ENCODE measurements around the gene LMNA. TPM values are rescaled to one million over a fixed set of nuclear protein-coding genes. Genes with fewer than 3 reads are reported as not detected.
A peak's percentile ranks its signal among the peaks of the same experiment; 100 is the strongest.
"Not testable (repeated sequence)": the region's sequence is repeated elsewhere in the genome, so short reads cannot be mapped to it uniquely, and the experiment has no call there.

Gene LMNA
- total and polyA plus RNA-seq, 9 donors: 50.1 to 609 (median 360) TPM

GRCh38 chr1:156113282-156113950, 1.1 kb upstream of the LMNA start:
- Histone ChIP-seq H3K36me3 (no peaks in the 10 kb centered on the region), H3K4me3 (no peak overlapping the region), H3K9me3 (no peaks in the 10 kb centered on the region), H3K27ac (peak overlapping the region; percentile 90 to 94), H3K27me3 (no peaks in the 10 kb centered on the region), H3K4me1 (ENCODE audit: insufficient read depth) (peaks cover 17% of the 10 kb centered on the region)
- intact Hi-C loops (cut with DNase I): no loop called here
- WGBS, 3 donors: 41 to 48% (median 44%) methylated on average over 4 of the region's 4 CpGs
- TF ChIP-seq EP300 (IDR thresholded peaks at IDR 0.05) (no peak), CTCF (IDR thresholded peaks at IDR 0.05) (no peak), POLR2A (IDR thresholded peaks at IDR 0.05) (no peak)
- DNase-seq: no peak

GRCh38 chr1:156114919-156115513, 505 bp downstream of the LMNA start:
- H3K9me3 ChIP-seq: no peaks in the 10 kb centered on the region
- peaks cover 23% of the 10 kb centered on the region for H3K4me1 ChIP-seq (ENCODE audit: insufficient read depth)
- peak in 3 of 5 donors; percentile 46 to 71 (median 60) for DNase-seq
- H3K4me3 ChIP-seq: peak overlapping the region; percentile 86
- peak overlapping the region; percentile 90 to 94 for H3K27ac ChIP-seq
- no peaks in the 10 kb centered on the region for H3K27me3 ChIP-seq
- intact Hi-C loops (cut with DNase I): no loop called here
- H3K36me3 ChIP-seq: no peaks in the 10 kb centered on the region
- TF ChIP-seq CTCF (IDR thresholded peaks at IDR 0.05): no peak
- no peak for TF ChIP-seq POLR2A (IDR thresholded peaks at IDR 0.05)
- TF ChIP-seq EP300 (IDR thresholded peaks at IDR 0.05): no peak
- 0% methylated on average over 39 to 49 of the region's 49 CpGs for WGBS, 3 donors

GRCh38 chr1:156115514-156116374, 1.2 kb downstream of the LMNA start:
- TF ChIP-seq CTCF (IDR thresholded peaks at IDR 0.05) (no peak), EP300 (IDR thresholded peaks at IDR 0.05) (no peak), POLR2A (IDR thresholded peaks at IDR 0.05) (no peak)
- intact Hi-C loops (cut with DNase I): no loop called here
- WGBS, 3 donors: 0 to 1% (median 1%) methylated on average over 18 to 19 of the region's 19 CpGs
- Histone ChIP-seq H3K4me1 (ENCODE audit: insufficient read depth) (peaks cover 30% of the 10 kb centered on the region), H3K36me3 (no peaks in the 10 kb centered on the region), H3K4me3 (peak overlapping the region; percentile 86), H3K27me3 (no peaks in the 10 kb centered on the region), H3K27ac (peak overlapping the region; percentile 90 to 94), H3K9me3 (no peaks in the 10 kb centered on the region)
- DNase-seq: peak; percentile 69 to 83 (median 77)

- intact Hi-C loops (cut with DNase I): not testable (repeated sequence)
These were observed 2.2 kb downstream of the LMNA start for GRCh38 chr1:156116731-156117130.

More at GRCh38 chr1:156116731-156117130, 2.2 kb downstream of the LMNA start:
- peak overlapping the region; percentile 86 for H3K4me3 ChIP-seq
- DNase-seq, H3K36me3 ChIP-seq, H3K9me3 ChIP-seq, H3K27me3 ChIP-seq: not testable (repeated sequence)
- peak overlapping the region in 1 of 2 donors; percentile 90 for H3K27ac ChIP-seq
- WGBS, 3 donors: 33 to 38% (median 35%) methylated on average over 5 of the region's 5 CpGs
- H3K4me1 ChIP-seq (ENCODE audit: insufficient read depth): peaks cover 40% of the 10 kb centered on the region

Data from ovary (tissue), 9 donors.